ENCODE data around the gene SAFB.
A peak's percentile ranks its signal among the peaks of the same experiment; 100 is the strongest.

SAFB gene

DNA sequence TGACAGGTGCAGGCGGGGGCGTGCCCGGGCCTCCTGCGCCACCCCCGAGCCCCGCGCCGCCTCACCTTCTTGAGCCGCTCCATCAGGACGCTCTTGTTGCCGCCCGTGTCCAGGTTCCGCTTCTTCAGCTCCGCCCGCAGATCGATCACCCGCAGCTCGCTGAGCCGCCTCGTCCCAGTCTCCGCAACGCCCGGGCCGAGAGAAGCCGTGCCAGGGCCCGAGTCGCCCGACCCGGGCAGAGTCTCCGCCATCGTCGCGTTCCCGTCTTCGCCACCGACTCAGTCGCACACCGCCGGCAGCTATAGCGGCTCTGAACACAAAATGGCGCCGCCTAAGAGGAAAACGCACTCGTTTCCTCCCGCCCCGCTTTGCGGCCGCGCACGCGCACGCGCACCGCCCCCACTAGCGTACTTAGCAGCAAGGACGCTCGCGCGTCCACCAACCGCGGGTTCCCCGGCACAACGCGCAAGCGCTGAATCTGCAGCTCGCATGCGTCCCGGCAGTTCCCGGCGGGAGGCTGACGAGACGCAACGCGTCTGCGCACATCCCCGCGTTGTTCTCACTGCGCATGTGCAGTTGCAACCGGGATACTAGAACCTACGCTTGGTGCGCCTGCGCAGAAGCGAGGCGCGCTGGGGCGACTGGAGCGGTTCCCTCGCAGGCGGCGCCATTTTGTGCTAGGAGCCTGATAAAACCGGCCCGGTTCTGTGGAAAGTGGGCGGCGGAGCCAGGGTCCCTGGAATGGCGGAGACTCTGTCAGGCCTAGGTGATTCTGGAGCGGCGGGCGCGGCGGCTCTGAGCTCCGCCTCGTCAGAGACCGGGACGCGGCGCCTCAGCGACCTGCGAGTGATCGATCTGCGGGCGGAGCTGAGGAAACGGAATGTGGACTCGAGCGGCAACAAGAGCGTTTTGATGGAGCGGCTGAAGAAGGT is at the start of gene SAFB, which contains the start of gene SAFB2:
Gene SAFB, plus strand, starts transcription at position 619 of the 932 bp plus-strand sequence. Its CDS starts 123 bp downstream, at position 742.
Gene SAFB2, minus strand, starts transcription at position 312 of the 932 bp plus-strand sequence. Its CDS starts 61 bp downstream, at position 251.
- DNase-seq, result peak; percentile 94 to 97

DNA sequence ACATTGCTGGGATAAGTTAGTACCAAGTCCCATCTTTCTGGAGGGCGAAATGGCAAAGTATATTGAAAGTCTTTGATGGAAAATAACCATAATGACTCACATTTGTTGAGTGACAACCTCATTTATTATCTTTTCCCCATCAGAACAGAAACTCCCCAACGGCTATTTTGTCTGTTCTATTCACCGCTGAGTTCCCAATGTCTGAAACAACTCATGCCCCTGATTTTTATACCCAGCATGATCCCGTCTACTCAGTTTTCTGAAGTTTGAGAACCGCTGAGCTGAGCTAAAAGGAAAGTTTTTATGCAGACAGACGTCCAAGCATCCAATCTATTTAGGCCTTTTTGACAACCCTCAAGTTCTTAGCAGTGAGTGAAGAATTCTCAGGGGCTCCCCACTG is 47.3 kb upstream of the SAFB start:
- DNase-seq, result no peak

DNA sequence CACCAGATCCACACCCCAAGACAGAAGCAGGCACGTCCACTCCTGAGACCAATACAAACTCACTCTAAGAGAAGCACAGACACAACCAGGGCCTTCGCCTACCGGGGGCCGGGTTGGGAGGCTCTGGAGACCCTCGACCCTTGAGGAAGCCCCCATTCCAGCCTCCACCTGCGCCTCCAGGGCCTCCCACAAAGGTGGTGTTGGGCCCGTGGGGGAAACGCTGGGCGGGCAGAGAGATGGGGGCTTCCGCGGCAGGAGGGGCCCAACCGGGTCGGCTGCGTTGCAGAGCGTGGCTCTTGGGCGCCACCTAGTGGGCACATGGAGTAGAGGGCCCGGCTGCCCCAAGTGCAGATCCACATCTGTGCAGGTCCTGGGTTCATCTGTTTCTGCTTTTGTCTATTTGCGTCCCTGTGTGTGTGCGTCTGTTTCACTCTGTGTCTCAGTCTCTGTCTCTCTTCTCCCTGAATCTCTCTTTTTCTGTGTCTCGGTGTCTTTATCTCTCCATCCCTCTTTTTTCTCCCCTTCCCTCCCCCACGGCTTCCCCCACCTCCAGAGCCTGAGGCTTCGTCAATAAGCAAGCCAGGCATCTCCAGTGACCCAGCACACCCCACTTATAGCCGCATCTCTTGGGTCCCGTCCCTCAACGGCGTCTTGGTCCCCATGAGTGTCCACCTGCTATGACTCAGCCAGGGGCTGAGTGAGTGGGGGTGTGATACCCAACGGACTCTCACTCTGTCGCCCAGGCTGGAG is 44.6 kb upstream of the SAFB start:
- peak; percentile 11 to 38 for DNase-seq

- no peak for DNase-seq
These were observed 43.6 kb upstream of the SAFB start for GRCh38 chr19:5579286-5579685.

DNA sequence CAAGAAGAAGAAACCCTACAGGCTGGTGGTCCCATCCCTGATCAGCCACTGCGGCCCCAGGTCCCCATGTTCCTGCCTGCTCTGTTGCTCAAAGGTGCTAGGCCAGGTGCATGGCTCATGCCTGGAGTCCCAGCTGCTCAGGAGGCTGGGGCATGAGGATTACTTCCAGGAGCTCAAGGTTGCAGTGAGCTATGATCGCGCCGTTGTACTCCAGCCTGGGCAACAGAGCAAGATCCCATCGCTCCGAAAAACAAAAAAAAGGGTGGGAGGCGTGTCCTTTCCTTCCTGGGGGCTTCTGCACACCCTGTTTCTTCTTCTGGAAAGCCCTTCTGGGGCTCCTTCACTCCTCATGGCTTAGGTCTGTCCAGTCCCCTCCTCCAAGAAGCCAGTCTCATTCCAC is 43.2 kb upstream of the SAFB start:
- DNase-seq, result no peak

DNA sequence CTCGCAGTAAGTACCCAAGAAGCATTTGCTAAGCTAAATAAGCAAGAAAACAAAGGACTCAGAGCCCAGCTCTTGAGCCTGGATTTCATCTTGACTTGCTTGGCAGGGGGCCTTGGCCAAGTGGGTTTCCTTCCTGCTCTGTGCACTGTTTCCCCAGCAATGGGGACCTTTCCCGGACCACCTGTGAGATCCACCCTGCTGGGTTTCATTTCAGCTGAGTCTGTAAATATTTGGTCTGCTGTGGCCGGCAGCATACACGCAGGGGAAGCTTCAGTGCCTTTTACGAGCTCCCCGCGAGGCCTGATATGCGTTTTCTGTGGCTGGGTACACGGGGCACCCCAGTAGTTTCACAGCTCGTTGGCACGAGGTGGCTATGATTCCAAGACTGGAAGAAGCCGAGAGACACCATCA is 42.7 kb upstream of the SAFB start:
- no peak for DNase-seq

- no peak for DNase-seq
These were observed 37.2 kb upstream of the SAFB start for GRCh38 chr19:5585461-5586299.

- DNase-seq, result no peak
These were observed 36.4 kb upstream of the SAFB start for GRCh38 chr19:5586300-5587070.

DNA sequence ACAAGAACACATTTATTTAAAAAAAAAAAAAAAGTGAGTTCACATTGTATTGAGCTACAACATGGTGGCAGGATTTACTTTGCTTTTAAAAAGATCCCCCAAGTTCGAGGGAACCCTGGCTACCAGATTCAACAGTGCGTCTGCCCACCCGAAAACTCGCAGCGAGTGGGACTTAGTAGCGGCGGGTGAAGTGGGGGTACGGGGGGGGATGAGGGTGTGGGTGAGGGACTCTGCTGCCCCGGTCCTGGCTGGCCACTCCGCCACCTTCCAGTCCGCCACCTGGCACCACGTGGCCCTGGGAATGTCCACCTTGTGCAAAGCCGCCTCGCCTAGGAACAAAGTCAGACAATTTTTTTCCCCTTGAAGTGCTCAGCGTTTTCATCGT is 35.8 kb upstream of the SAFB start:
- no peak for DNase-seq

- no peak for DNase-seq
These were observed 35.2 kb upstream of the SAFB start for GRCh38 chr19:5587661-5588060.

DNA sequence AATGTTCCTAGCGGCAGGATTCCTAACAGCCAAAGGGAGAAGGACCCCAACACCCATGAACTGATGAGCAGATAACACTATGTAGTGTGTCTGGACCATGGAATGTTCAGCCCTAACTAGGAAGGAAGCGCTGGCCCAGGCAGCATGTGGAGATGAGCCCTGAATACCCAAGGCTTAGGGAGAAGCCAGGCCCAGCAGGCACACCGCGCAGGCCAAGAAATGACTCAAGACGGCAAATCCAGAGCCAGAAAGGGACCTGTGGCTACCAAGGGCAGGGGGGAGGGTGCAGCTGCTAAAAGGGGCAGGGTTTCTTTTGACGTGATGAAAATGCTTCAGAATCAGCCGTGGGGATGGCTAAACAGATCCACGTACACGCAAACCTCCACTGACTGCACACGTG is 34.4 kb upstream of the SAFB start:
- DNase-seq, result no peak

DNA sequence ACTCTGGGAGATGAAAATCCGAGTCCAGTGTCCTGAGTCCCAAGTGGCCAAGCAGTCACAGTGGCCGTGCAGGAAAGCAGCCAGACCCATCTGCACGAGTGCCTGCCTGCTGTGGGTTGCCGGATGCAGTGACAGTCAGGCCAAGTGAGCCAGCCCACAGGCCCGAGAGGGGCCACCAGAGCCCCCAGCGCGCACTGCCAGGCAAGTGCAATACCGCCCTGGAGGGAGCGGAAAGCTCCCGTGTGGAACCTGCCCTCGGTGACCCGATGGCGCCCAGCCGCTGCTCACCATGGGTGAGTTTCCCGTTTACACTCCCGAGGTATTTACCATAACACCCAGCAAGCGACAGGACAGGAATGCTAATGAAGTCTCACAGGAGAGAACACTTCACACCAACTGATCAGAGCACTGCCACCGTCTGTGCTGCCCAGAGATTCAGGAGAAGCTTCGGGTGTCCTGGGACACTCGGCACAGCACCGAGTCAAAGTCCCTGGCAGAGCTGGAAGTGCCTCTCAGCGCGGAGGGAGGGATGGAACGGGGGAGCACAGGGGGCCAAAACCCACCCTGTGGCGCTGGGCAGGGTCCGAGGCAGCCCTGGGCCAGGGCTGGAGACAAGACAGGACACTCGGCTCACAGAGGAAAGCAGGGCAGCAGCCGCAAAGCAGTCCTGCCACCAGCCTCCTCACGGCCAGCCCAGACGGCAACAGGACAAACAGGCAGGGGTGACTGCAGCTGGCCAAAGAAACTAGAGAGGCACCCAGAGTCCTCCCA is 33.8 kb upstream of the SAFB start:
- no peak for DNase-seq

- DNase-seq, result no peak
These were observed 32.6 kb upstream of the SAFB start for GRCh38 chr19:5590151-5590864.

- DNase-seq, result no peak
These were observed 32.1 kb upstream of the SAFB start for GRCh38 chr19:5590865-5591154.

GRCh38 chr19:5591476-5591875 is 31.4 kb upstream of the SAFB start:
- no peak for DNase-seq

GRCh38 chr19:5592531-5593342 is 30.1 kb upstream of the SAFB start:
- no peak for DNase-seq

DNA sequence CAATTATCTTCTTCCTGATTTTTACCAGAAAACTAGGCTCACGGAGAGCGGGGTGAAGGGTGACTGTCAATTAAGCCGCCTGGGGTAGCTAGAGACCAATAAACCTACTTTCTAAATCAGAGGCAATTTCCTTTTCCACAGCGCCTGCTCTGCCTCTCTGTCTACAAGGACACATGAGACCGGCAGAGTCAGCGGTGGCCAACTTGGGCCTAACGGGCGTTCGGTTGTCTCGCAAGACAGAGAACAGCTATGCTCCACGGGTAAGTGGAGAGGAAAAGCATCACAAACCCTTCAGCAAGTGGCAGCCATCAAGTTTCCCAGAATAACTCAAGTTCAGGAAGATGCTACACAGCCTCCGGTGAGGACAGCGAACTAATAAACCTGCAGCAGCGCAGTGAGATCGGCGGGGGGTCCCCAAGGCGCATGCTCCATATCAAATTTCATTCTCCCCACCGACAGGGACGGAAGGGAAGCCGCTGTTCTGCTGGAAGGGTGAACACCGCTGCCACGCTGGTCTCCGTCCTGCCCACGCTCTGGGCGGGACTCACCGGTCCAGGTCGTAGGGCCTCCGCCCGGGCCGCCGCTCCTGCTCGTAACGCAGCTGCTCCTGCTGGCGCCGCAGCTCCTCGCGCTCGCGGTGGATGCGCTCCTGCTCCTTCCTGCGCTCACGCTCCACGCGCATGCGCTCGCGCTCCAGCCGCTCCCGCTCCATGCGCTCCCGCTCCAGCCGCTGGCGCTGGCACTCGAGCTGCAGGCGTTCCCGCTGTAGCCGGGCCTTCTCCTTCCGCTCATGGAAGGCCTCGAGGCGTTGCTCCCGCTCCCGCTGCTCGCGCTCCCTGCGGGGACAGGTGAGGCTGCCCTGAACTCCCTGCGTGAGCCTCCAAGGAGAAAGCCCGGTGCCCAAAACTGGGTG is 29.3 kb upstream of the SAFB start:
- no peak for DNase-seq

- DNase-seq, result no peak
These were observed 28.3 kb upstream of the SAFB start for GRCh38 chr19:5594521-5594950.

DNA sequence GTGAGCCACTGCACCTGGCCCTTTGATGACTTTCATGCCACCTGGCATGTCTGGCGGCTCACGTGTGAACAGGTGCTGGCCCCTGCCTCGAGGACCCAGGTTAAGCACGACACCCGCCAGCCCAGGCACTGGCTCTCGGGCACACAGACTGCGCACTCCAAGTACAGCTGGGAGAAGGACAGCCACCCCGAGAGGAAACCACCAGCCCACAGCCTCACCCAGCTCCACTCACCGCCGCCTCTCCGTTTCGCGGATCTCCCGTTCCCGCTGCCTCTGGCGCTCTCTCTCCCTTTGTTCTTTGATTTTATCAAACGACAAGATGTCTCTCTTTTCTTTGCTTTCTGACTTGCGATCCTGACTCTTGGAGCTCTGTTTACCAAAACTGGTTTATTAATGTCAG is 27.8 kb upstream of the SAFB start:
- DNase-seq, result no peak

All from bone marrow (tissue), 2 donors.